IPS DF 4.7 (cell line): ENCODE measurements around the gene SERPINA3.

Experiments
- DNase-seq: peaks from one replicate; pipeline ENCODE4 v3.0.0-alpha.2; 2013; ENCODE audit warnings: low spot score; ENCODE audit errors: extremely low read depth

SERPINA3 gene

DNA sequence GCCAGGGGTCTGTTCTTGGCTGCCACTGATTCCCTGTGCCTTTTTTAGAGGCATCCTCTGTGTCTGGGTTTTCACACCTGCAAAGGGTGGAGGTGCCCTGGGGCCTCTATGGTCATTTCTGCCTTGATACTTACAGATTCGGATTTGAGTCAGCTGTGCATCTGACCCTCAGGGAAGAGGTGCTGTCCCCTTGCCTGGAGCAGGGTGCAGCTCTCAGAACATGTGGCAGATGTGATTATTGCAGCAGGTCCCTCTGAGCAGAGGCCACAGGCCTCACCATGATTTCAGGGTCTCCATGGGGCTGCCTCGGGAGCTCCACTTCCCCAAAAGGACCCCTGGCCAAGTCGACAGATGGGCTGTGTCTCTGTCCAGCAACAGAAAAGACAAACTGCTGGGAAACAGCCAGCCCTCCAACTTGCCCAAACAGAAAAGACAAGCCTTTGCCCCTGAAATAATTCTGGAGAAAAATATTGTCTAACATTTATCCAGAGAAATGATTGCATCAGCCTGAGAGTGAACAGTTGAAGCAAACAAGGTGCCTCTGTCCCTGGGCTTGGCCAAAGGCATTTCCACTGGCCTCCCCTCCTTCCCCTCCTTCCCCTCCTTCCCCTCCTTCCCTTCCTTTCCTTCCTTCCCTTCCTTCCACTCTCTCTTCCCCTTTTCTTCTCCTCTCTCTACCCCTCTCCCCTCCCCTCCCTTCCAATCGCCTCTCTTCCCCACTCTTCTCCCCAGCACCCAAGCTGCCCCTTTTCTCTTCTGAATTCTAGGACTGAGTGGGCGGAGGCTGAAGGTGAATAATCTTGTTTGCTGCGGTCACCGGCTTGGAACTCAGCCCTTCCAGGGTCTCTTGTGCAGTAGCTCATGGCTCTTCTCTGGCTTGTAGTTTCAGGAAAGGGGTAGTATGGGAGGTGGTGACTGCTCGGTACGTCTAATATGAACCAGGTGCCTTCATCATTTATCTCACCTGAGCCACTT is 676 bp downstream of the SERPINA3 start:
- no peak for DNase-seq

DNA sequence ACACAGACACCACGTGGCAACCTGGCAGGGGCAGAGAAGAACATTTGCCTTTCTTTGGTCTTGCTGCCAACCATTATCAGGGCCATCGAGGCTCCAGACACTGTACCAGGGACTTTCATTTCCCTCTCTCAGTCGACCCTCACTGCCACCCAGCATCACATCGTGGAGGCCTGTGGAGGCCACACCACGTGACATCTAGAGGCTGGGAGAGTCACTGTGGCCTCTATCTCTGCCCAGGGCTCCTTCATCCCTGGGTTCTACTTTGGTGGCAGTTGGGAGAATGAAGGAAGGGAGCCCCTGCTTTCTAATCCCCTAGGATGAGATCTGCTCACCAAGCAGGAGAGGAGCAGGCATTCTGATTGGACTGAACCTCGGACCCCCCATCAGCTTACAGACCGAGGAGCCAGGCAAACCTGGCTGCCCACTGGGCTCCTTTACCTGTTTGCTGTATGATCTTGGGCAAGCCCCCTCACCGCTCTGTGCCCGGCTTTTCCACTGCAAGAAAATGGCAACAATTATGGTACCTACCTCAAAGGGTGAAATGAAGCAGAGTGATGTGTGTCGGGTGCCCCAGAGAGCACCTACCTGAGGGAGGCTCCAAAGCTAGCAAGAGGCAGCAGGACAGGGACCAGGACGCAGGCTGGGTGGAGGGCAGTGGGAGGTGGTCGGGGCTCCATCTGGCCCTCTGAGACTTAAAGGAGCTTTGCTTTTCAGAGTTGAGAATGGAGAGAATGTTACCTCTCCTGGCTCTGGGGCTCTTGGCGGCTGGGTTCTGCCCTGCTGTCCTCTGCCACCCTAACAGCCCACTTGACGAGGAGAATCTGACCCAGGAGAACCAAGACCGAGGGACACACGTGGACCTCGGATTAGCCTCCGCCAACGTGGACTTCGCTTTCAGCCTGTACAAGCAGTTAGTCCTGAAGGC is 1.8 kb downstream of the SERPINA3 start:
- no peak for DNase-seq

DNA sequence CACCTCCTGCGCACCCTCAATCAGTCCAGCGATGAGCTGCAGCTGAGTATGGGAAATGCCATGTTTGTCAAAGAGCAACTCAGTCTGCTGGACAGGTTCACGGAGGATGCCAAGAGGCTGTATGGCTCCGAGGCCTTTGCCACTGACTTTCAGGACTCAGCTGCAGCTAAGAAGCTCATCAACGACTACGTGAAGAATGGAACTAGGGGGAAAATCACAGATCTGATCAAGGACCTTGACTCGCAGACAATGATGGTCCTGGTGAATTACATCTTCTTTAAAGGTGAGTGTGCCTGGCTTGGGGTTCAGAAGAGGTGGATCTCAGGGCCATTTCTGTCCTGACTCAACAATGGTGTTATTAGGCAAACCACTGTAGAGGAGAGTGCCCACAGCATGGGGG is 2.6 kb downstream of the SERPINA3 start:
- no peak for DNase-seq

DNA sequence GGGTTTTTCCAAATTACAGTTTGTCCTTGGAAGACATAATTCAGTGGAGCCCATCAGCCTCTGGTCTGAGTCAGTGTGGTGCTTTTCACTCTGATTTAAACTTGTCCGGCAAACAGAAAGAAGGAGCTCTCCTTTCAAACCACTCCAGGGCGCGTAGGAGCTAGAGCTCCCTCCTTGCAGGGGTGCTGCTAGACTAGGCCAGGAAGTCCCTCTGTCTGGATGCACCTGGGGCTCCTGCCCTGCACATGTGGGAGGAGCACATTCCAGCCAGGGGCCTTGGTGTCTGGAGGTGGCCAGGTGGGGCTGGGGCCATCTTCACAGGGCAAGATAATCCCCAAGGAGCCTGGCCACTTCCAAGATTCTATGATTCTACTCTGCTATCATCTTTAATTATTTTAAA is 3.1 kb downstream of the SERPINA3 start:
- no peak for DNase-seq

DNA sequence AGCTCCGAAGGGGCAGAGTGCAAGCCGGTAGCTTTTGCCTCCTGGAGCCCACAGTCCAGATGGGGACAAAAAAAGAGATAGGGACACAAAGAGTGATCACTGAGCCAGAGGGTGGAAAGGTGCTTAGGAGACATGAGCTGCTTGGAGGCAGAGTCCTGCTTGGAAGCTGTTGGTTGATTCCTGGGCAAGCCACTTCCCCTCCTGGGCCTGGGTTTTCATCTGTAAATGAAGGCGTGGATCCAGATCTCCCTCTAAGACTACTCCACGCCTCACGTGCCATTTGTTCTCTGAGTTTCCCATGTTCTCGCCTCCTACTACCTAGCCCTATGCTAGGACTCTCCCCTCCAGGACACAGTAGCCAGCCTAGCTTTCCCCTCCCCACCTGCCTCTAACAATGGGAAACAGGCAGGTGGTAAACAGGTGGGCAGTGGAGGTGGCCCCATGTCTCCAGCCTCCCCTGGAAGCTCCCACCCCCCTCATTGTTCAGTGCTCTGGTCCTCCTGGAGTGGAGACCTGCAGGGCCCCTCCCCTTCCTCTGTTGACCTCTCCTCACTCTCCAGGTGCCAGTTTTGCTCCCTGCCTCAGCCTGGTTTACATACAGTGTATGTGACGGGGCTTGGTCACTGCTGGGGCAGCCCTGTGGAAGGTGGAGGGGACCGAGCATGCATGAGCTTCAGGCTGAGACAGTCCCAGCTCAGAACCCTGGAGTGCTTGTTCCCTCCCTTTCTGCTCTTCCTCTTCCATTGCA is 3.8 kb downstream of the SERPINA3 start:
- DNase-seq = no peak

DNA sequence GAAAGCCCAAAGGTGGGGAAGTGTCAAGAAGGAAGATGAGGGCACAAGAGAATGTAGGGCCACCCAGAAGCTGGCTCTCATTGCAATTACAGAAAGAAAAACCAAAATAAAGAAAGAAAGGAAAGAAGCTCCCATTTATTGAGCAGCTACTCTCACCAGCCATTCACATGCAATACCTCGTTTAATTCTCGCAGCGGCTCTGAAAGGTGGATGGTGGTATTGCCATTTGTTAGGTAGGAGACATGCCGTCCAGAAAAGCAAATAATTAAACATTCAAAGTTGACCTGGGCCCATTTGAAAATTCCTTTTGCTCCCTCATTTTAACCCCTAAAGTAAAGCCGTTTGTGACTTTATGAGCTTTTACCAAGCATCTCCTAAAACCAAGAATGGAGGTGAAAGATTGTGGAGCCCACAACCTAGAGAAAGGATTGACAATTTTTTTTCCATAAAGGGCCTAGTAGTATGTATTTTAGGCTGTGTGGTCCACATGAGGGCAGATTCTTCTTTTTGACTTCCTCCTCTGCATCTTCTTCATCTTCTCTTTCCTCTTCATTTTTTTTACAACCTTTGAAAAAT is 5.3 kb downstream of the SERPINA3 start:
- DNase-seq = no peak

DNA sequence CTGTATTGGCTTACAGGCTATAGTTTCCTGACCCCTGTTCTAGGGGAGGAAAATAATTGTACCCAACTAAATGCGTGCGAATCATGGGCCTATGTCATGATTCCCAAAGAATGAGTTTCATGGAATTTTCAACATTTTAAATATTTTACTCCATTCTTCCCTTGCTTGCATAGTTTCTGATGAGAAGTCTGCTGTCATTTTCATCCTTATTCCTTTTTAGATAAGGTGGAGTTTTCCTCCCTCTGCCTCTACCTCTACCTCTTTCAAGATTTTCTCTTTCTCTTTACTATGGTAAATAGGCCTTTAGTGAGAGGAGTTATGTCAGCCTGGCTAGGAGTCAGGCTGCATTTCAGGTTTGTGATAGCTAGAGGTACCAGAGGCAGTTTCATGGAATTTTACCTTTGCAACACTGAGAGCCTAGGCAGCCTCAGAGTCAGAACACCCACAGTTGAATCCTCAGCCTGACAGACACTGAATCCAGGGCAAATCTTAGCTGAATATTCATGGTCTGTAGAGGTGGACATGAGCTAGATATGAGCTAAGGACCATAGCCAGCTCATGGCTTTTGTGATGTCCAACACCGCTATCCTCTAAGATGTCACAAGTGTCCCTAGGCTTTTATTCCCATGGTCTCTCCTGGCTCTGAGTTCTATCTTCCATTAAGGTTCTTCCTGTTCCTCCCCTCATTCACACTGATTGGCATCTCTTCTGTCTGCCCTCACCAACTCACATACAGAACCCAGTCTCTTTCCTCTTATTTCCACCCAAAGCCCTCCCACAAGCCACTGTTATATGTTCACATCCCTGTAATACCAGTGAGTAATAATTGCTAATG is 6.0 kb downstream of the SERPINA3 start:
- no peak for DNase-seq

DNA sequence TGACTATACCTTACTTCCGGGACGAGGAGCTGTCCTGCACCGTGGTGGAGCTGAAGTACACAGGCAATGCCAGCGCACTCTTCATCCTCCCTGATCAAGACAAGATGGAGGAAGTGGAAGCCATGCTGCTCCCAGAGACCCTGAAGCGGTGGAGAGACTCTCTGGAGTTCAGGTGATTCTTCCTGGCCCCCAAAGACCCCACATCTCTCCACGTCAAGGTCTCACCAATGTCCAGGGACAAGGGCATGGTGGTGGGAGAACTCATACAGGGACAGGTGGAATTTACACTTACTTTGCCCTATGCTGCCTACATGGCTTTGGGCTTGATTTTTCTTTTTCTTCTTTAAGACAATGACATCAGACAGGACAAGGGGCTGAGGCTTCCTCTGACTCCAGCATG is 7.1 kb downstream of the SERPINA3 start:
- DNase-seq = no peak

DNA sequence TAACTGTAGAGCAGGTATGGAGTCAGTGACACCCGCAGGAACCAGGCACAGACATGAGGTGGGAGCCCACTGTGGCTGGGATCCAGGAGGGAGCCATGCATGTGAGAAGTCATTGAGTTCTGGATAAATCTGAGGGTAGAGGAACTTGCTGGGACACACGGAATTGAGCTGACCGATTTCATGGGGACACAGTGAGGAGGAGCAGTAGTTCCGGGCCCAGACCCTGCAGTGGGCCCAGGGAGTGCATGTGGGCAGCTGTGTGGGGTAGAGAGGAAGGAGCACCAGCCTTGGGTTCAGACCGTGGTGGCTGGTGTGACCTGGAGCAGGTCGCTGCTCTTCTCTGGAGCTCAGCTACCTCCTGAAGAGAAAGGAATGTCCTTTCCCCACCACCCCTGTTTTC is 8.4 kb downstream of the SERPINA3 start:
- no peak for DNase-seq

DNA sequence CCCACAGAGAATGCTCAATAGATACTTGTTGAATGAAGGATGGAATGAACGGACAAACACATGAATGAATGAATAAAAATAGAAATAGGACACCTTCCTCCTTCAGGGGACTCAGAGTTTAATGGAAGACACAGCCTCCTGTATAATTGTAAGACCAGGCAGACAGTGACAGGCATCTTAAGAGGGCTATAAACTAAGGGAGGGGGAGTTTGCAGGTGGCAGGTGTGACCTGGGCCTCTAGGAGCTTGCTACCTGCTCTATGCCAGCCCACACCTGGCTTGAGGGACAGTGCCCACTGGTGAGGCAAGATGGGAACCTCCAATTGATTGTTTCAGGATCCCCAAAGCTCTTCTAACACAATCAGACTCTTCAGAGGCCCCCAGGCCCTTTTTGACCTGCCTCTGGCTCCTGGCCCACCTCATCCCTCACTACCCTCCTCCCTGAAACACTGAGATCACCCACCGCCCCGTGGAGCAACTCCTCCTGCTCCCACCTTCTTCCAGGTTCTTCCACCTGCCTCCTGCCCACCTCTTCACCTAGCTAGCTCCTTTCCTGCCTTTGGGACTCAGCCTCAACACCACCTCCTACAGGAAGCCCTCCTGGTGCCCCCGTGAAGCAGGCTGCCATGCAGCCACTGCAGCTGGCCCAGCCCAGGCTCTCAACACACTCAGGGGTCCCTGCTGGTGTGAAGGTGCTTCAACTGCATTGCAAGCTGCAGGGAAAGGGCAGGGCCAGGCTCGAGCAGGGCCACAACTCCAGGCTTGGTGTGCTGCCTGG is 9.4 kb downstream of the SERPINA3 start:
- DNase-seq = no peak

DNA sequence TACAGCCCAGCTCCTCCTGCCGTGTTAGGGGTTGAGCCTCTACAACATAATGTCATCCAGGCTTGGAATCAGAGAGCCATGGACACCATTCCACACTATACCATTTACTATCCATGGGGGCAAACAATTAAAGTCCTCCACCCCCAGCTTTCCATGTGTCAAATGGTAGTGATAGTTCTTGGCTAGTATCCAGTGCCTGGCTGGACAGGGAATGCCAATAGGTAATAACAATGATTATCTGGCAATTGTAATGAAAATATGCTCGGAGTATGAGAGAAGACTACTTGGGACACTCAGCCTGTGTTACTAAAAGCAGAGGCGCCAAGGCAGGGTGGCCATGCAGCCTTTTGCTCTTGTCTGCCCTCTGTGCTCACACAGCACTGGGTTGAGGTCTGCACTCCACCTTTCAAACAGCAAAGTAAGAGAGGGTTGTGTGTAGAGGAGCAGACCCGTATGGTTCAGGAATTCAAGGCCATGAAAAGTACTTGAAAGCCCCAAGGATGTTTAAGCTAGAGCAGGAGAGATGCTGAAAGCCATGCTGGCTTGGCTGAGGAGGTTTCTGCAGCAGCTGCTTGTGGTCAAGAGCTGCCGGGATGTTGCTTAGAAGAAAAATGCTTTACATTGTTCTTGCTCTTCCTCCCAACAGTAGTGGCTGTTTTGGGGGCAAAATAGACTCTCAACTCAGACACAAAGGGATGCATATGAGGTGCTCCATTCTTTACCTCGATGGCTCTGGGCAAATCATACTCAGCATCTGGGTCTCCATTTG is 10.6 kb downstream of the SERPINA3 start:
- DNase-seq = no peak

DNA sequence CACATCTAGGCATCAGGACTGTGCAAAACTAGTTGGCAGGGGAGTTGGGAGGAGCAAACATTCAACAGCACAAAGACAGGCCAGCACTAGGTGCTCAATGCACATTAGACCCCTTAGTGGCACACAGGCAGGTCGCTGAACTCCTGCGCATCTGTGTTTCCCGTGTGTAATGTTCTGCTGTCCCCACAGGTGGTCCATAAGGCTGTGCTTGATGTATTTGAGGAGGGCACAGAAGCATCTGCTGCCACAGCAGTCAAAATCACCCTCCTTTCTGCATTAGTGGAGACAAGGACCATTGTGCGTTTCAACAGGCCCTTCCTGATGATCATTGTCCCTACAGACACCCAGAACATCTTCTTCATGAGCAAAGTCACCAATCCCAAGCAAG is 11.2 kb downstream of the SERPINA3 start:
- no peak for DNase-seq

DNA sequence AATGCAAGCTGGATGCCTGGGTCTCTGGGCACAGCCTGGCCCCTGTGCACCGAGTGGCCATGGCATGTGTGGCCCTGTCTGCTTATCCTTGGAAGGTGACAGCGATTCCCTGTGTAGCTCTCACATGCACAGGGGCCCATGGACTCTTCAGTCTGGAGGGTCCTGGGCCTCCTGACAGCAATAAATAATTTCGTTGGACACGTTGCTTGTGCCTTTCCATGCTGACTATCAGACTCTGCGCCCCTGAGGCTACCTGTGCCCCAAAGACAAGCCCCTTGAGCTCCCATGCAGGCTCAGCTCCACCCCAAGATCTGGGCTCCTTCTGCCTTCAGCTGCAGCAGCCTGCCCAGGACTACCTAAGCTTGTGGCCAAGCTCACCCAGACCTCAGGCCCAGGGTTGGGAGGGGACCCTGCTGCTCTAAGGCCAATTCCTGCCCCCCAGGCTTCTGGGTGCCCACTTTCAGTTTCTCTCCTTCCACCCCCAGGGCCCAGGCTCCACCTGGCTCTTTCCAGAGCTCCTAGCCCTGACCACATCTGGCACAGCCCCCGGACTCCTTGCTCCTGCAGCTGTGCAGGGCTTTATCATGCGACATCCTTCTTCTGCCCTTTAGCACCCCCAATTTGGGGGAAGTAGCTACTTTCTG is 11.8 kb downstream of the SERPINA3 start:
- DNase-seq = no peak

DNA sequence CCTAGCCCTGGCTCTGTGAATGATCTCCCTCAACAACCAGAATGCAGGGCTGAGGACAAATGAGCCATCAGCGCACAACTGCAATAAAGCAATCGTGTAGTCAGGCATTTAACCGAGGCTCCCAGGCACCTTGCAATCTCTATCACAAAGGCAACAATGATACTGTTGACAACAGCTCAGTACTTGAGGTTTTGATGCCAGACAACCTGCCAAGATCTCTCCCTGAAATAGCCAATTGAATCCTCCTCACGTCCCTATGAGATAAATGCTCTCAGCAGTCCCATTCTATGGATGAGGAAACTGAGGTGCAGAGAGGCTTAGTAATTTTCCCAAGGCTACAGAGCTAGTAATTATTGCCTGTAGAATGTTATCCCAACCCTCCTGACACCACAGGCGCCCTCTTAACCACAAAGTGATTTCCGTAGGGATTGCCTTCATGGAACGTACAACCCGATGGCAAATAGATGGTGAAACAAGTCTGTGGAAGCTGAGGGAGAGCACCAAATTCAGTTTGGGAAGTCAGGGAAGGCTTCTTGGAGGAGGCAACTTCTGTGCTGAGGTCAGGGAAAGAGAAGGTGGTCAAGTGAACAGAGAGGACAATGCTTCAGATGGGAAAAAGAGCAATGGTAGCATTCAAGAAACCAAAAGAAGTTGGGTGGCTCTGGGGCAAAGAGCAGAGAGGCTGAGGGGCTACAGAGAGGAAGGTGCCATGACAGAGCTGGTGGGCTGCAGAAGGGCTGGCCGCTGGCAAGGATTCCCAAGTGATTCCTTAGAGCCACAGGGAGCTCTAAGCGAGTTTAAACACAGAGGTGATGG is 12.6 kb downstream of the SERPINA3 start:
- no peak for DNase-seq

DNA sequence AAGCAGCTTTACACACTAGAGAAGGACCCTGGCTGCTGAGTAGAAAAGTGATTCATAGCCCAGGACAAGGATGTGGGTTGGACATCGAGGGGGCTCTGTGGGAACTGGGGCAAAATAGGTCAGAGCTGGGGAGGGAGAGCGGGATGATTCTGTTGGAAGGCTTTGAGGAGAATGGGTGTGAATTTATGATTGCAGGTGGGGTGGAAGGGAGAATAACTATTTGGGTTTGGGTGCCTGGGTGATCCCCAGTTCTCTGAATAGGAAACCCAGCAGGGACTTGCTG is 13.1 kb downstream of the SERPINA3 start:
- DNase-seq = no peak

DNA sequence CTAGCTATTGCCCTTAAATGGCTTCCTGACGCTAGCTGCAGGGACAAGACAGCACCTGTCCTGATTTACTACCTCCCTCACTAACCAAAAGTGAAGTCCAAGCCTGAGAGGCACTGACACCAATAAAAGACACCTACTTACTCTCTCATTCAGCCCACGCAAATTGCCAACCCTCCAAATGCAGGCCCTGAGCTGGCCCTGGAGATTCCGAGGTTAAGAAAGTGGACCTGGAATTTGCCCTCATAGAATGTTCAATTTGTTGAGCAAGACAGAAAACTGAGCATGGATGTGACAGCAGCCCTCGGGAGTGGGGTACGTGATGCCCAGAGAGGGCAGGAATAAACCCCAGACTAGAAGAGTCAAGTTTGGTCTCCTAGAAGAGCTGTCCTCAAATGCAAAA is 16.4 kb downstream of the SERPINA3 start:
- no peak for DNase-seq

DNA sequence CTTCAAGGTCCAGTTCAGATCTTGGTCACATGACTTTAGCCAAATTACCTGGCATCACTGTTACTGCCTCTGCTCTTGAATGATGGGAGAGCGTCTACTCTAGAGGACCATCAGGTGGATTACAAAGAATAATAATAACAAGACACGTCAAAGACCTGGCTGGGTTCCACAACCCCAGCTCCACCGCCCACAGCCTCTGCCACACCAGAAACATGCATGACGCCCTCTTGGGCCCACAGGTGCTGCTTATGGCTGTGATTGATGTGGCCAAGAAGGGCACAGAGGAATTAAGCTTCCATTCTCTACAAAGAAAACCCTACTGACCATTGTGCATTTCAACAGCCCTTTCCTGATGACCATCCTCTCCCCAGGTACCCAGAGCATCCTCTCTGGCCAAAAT is 18.2 kb downstream of the SERPINA3 start:
- DNase-seq = no peak

DNA sequence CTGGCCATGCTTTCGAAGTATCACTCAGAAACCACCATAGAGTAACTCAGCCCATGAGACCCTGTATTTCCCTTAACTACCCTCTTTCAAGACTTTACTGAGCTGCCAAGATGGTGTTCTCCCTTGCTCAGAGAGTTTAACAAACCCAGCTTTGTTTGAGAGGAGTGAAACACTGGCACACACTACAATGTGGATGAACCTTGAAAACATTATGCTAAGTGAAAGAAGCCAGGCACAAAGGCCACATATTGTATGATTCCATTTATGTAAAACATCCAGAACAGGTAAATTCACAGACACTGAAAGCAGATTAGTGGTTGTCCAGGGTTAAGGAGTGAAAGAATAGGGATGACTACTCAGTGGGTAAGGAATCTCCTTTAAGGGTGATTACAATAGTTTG is 18.9 kb downstream of the SERPINA3 start:
- DNase-seq = no peak
